MM.1S (cell line): ENCODE measurements around the gene HYAL3.

Source experiments
- DNase-seq: peaks from one replicate; pipeline ENCODE4 v3.0.0-alpha.2; 2015
- H2AFZ ChIP-seq: fragments of 300-600 bp; sonication (generic); 2 replicates; pipeline ENCODE4 v1.6.0; 2016; ENCODE audit warnings: antibody characterized with exemption, low read length
- H3F3A ChIP-seq: fragments of 300-600 bp; sonication (generic); 2 replicates; pipeline ENCODE4 v1.6.1; 2016; ENCODE audit warnings: mild to moderate bottlenecking, antibody characterized with exemption, low read length, moderate library complexity, mixed read lengths; ENCODE audit not compliant: insufficient read depth
- H3K27ac ChIP-seq: fragments of 300-600 bp; sonication (generic); 2 replicates; pipeline ENCODE4 v1.5.1; 2016; ENCODE audit warnings: mild to moderate bottlenecking, low read length
- H3K27me3 ChIP-seq: fragments of 300-600 bp; sonication (generic); replicated peaks from 2 replicates; pipeline ENCODE4 v1.6.0; 2016; ENCODE audit warnings: low read length; ENCODE audit not compliant: insufficient read depth
- H3K36me3 ChIP-seq: fragments of 300-600 bp; sonication (generic); replicated peaks from 2 replicates; pipeline ENCODE4 v1.6.1; 2016; ENCODE audit warnings: mild to moderate bottlenecking, low read length, mixed read lengths; ENCODE audit not compliant: insufficient read depth
- H3K4me1 ChIP-seq: fragments of 300-600 bp; sonication (generic); 2 replicates; pipeline ENCODE4 v1.6.1; 2016; ENCODE audit warnings: low read length, mixed read lengths
- H3K4me2 ChIP-seq: fragments of 300-600 bp; sonication (generic); 2 replicates; pipeline ENCODE4 v1.6.0; 2016; ENCODE audit warnings: low read depth, low read length
- H3K4me3 ChIP-seq: fragments of 300-600 bp; sonication (generic); 2 replicates; pipeline ENCODE4 v1.5.1; 2016; ENCODE audit warnings: low read length, mixed read lengths
- H3K79me2 ChIP-seq: fragments of 300-600 bp; sonication (generic); 2 replicates; pipeline ENCODE4 v1.6.1; 2016; ENCODE audit warnings: mixed run types, low read length, mixed read lengths
- H3K9ac ChIP-seq: fragments of 300-600 bp; sonication (generic); 2 replicates; pipeline ENCODE4 v1.6.1; 2016; ENCODE audit warnings: low read length, mixed read lengths
- H3K9me2 ChIP-seq: fragments of 300-600 bp; sonication (generic); replicated peaks from 2 replicates; pipeline ENCODE4 v1.6.1; 2016; ENCODE audit warnings: mild to moderate bottlenecking, low read length, mixed read lengths; ENCODE audit not compliant: insufficient read depth
- H3K9me3 ChIP-seq: fragments of 300-600 bp; sonication (generic); replicated peaks from 2 replicates; pipeline ENCODE4 v1.6.1; 2016; ENCODE audit warnings: mild to moderate bottlenecking, low read length, mixed read lengths; ENCODE audit not compliant: insufficient read depth
- H4K20me1 ChIP-seq: fragments of 300-600 bp; sonication (generic); 2 replicates; pipeline ENCODE4 v1.6.1; 2016; ENCODE audit warnings: mild to moderate bottlenecking, low read length, moderate library complexity, mixed read lengths; ENCODE audit not compliant: insufficient read depth
- CTCF ChIP-seq: fragments of 300-600 bp; sonication (generic); IDR thresholded peaks from 2 replicates; pipeline ENCODE4 v1.5.1; 2016; ENCODE audit warnings: antibody characterized with exemption, low read length, mixed read lengths
- EZH2 ChIP-seq: fragments of 300-600 bp; sonication (generic); optimal IDR thresholded peaks from 2 replicates; pipeline ENCODE3; 2017; ENCODE audit warnings: low read depth, mild to moderate bottlenecking, antibody characterized with exemption, low read length, mixed read lengths
- EZH2phosphoT487 ChIP-seq: fragments of 300-600 bp; sonication (generic); IDR thresholded peaks from 2 replicates; pipeline ENCODE4 v1.6.1; 2018; ENCODE audit warnings: antibody characterized with exemption, low read length

The HYAL3 gene

GRCh38 chr3:50321336-50322114, 22.3 kb upstream of the HYAL3 start:
- Histone ChIP-seq H3K4me2 (peak overlapping the region; percentile 75), H3K27me3 (no peaks in the 10 kb centered on the region), H4K20me1 (no peaks in the 10 kb centered on the region), H3K9me3 (no peaks in the 10 kb centered on the region), H3K4me3 (peak overlapping the region; percentile 83), H3K9ac (peak overlapping the region; percentile 95), H3K9me2 (no peaks in the 10 kb centered on the region), H3K4me1 (0 out of 2 replicates have a peak, but pooled peaks cover 8% of the 10 kb centered on the region), H3K27ac (peak overlapping the region; percentile 80), H3K36me3 (no peaks in the 10 kb centered on the region), H3K79me2 (peaks cover 21% of the 10 kb centered on the region), H3F3A (no peaks in the 10 kb centered on the region), H2AFZ (peak overlapping the region; percentile 91)
- DNase-seq = peak; percentile 89
- TF ChIP-seq EZH2 (no peak), CTCF (peak; percentile 59)

GRCh38 chr3:50320853-50321335, 21.7 kb upstream of the HYAL3 start:
- Histone ChIP-seq H4K20me1 (no peaks in the 10 kb centered on the region), H3F3A (no peaks in the 10 kb centered on the region), H3K79me2 (peaks cover 15% of the 10 kb centered on the region; the same call in 1 of the 2 replicates), H3K9me2 (no peaks in the 10 kb centered on the region), H3K27me3 (no peaks in the 10 kb centered on the region), H2AFZ (peak overlapping the region; percentile 91; the same call in 1 of the 2 replicates), H3K27ac (peak overlapping the region; percentile 80; the same call in 1 of the 2 replicates), H3K36me3 (no peaks in the 10 kb centered on the region), H3K4me3 (peak overlapping the region; percentile 83), H3K9ac (peak overlapping the region; percentile 95), H3K4me2 (peak overlapping the region; percentile 96), H3K4me1 (0 out of 2 replicates have a peak, but pooled peaks cover 8% of the 10 kb centered on the region), H3K9me3 (no peaks in the 10 kb centered on the region)
- DNase-seq = peak; percentile 73
- no peak for TF ChIP-seq CTCF
- TF ChIP-seq EZH2 = no peak
- TF ChIP-seq EZH2phosphoT487 = no peak

- H2AFZ ChIP-seq = no peak overlapping the region
- no peaks in the 10 kb centered on the region for H3K36me3 ChIP-seq
- H3F3A ChIP-seq = no peaks in the 10 kb centered on the region
- H3K4me2 ChIP-seq = peak overlapping the region; percentile 96
- peaks cover 12% of the 10 kb centered on the region; the same call in 1 of the 2 replicates for H3K79me2 ChIP-seq
- H3K9me3 ChIP-seq = no peaks in the 10 kb centered on the region
- H3K27me3 ChIP-seq = no peaks in the 10 kb centered on the region
- H3K9ac ChIP-seq = peak overlapping the region; percentile 95; the same call in 1 of the 2 replicates
- H3K4me3 ChIP-seq = peak overlapping the region; percentile 83
- no peak for DNase-seq
- no peaks in the 10 kb centered on the region for H3K9me2 ChIP-seq
- TF ChIP-seq CTCF (no peak), EZH2phosphoT487 (no peak), EZH2 (no peak)
- H4K20me1 ChIP-seq = no peaks in the 10 kb centered on the region
- 0 out of 2 replicates have a peak, but pooled peaks cover 8% of the 10 kb centered on the region for H3K4me1 ChIP-seq
- peak overlapping the region; percentile 11; the same call in 1 of the 2 replicates for H3K27ac ChIP-seq
Observed at GRCh38 chr3:50319894-50320625, 20.9 kb upstream of the HYAL3 start.
